Thyroid gland (tissue), 4 donors: ENCODE measurements around the gene RIT2.

Experiments
- CTCF ChIP-seq, 6 experiments: fragments of 200-600 bp in 3 of 6; fragments of 450-650 bp in 3 of 6; sonication (generic) in 3 of 6; IDR thresholded peaks; one replicate each; pipeline ENCODE4 v1.5.1; 2016 to 2019; ENCODE audit warnings: antibody characterized with exemption in 6 of 6, mild to moderate bottlenecking in 2 of 6, inconsistent platforms in 1 of 6, moderate library complexity in 1 of 6
- POLR2A ChIP-seq, 2 donors: fragments of 450-650 bp; IDR thresholded peaks; one replicate each; pipeline ENCODE4 v1.6.1; 2017; ENCODE audit warnings: antibody characterized with exemption in 2 of 2, mild to moderate bottlenecking in 2 of 2, moderate library complexity in 1 of 2

GRCh38 chr18:42782929-42783328 is 332.6 kb downstream of the RIT2 start:
- no peak for TF ChIP-seq CTCF (IDR thresholded peaks at IDR 0.05)
- TF ChIP-seq POLR2A (IDR thresholded peaks at IDR 0.05): no peak
